ENCODE measurements around the gene RANBP9.

Gene RANBP9

DNA sequence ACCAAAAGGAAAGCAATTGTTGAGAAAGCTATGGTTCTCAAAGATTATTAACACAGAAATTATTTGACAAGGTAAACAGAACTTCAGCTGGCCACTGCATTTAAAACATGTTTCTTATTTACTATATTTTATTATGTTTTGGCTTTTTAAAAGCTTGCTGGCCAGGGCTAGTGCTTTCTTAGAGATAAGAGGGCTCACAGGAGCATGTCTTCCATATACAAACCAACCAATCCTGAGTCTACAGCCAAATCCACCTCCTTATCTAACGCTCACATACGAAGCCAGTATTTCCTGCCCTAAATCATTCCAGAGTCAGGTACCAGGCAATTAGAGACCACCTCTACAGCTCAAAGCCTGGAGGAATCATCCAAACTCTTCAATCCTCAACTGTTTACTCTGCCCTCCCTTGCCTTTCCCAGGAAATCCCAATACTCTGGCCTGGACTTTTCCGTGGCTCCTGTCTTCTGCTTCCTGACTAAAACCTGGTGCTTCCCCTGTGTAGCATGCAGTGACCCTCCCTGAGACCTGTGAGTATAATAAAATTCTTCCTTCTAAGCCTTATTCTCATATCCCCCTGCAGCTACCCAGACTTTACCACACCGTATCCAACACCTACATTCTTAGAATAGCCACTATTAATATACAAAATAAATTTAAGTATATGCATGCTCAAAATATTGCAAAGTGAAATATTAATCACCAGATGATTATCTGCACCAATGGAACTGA lies 33.2 kb downstream of the RANBP9 start:
- H3K27ac ChIP-seq: peak overlapping the region; percentile 62

DNA sequence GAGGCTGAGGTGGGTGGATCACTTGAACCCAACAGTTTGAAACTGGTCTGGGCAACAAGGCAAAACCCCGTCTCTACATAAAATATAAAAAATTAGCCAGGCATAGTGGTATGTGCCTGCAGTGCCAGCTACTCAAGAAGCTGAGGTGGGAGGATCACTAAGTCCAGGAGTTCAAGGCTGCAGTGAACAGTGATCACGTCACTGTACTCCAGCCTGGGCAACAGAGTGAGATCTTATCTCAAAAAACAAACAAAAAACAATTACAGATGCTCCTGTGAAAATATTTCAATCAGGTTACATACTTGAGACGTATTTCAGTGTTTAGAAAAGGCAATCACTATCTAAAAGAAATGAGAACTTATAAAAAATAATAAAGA lies 33.8 kb downstream of the RANBP9 start:
- H3K27ac ChIP-seq: peak overlapping the region; percentile 62
- TF ChIP-seq, protein P1, sequence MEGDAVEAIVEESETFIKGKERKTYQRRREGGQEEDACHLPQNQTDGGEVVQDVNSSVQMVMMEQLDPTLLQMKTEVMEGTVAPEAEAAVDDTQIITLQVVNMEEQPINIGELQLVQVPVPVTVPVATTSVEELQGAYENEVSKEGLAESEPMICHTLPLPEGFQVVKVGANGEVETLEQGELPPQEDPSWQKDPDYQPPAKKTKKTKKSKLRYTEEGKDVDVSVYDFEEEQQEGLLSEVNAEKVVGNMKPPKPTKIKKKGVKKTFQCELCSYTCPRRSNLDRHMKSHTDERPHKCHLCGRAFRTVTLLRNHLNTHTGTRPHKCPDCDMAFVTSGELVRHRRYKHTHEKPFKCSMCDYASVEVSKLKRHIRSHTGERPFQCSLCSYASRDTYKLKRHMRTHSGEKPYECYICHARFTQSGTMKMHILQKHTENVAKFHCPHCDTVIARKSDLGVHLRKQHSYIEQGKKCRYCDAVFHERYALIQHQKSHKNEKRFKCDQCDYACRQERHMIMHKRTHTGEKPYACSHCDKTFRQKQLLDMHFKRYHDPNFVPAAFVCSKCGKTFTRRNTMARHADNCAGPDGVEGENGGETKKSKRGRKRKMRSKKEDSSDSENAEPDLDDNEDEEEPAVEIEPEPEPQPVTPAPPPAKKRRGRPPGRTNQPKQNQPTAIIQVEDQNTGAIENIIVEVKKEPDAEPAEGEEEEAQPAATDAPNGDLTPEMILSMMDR (conservative IDR thresholded peaks at IDR 0.05): no peak

More for the DNA sequence above, 33.2 kb downstream of the RANBP9 start:
- TF ChIP-seq, protein P1 (conservative IDR thresholded peaks at IDR 0.05): no peak

DNA sequence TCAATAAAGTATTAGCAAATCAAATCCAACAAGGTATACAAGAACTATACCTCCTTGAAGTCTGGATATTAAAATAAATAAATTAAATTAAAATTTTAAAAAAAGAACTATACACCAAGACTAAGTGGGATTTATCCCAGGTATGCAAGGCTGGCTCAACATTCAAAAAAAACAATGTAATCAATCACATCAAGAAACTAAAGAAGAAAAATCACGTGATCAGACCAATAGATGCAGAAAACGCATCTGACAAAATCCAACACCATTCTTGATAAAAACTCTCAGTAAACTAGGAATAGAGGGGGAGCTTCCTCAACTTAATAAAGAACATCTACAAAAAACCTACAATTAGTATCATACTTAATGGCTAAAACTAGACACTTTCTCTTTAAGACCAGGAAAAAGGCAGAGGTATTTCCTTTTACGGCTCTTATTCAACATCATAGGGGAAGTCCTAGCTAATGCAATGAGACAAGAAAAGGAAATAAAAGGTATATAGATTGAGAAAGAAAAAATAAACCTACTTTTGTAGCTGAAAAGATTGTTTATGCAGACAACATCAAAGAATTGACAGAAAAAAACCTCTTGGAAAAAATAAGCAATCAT lies 35.0 kb downstream of the RANBP9 start:
- H3K27ac ChIP-seq: no peak overlapping the region
- TF ChIP-seq, protein P1 (conservative IDR thresholded peaks at IDR 0.05): no peak

DNA sequence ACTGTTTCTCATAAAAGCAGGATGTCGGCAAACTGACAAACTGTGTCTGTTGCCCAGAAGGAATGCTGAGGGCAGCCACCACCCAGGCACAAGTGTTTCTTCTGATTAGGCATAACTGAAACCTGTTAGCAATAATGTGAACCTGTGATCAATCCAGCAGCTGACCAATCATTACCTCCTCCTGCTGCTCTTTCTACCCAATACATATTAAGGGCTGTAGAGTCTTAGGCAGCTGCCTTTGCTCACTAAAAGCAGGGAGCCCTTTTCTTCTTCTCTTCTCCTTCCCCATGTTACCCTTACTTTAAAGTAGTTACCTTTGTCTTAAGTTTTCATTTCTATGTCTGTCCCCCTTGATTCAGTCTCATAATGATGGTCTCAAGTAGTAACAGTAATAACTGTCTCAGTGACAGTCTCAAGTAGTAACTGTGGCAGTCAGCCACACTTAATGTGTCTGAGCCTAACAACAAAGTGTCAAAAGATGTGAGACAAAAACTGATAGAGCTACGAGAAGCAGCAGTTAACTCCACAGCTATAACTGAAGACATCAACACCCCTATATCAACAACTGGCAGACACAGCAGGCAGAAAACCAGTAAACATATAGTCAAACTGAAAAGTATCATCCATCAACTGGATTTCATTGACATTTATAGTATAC lies 37.0 kb downstream of the RANBP9 start:
- no peak overlapping the region for H3K27ac ChIP-seq
- TF ChIP-seq, protein P1 (conservative IDR thresholded peaks at IDR 0.05): no peak

DNA sequence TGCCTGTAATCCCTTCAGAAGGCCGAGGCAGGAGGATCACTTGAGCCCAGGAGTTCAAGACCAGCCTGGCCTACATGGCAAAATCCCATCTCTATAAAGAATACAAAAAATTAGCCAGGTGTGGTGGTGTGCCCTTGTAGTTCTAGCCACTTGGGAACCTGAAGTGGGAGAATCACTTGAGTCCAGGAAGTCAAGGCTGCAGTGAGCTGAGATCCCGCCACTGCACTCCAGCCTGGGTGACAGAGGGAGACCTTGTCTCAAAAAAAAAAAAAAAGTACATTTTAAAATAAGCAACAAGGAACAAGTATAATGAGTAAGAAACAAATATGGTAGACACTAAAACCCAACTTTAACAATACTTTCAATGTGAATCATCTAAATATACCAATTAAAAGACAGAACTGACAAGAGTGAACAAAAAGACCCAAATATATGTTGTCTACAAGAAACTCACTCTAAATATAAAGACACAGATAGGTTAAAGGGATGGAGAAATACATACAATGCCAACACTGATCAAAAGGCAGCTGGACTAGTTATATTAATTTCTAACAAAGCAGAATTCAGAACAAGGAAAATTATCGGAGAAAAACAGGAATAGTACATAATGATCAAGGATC lies 37.7 kb downstream of the RANBP9 start:
- H3K27ac ChIP-seq: no peak overlapping the region
- TF ChIP-seq, protein P1 (conservative IDR thresholded peaks at IDR 0.05): no peak

DNA sequence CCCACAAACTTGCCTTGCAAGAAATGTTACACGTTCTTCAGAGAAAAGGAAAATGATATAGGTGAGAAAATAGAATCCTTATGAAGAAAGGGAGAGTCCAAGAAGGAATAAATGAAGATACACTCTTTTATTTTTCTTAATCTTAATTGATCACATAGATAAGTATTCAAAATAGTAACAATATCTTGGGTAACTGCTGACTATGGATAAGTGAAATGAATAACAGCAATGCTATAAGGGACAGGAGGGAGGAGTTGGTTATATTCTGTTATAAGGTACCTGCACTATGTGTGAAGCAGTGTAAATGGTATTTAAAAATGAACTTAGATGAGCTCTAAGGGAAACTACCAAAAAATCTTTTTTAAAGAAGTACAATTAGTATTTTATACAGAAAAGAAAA lies 38.3 kb downstream of the RANBP9 start:
- H3K27ac ChIP-seq: no peak overlapping the region
- TF ChIP-seq, protein P1 (conservative IDR thresholded peaks at IDR 0.05): no peak

DNA sequence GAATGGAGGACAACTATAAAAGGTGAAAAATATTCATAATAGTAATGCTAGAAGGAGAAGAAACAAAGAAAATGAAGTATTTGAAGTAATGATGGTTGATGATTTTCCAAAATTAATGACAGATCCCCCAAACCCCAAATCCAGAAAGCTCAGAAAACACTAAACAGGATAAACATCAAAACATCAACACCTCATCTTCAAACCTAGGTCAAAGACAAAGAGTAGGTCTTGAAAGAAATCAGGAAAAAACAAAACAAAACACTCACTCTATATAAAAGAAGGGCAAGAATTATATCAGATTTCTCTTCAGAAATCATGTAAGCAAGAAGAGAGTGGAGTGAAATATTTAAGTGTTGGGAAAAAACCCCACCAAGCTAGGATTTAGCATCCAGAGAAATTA lies 38.7 kb downstream of the RANBP9 start:
- H3K27ac ChIP-seq: no peak overlapping the region
- TF ChIP-seq, protein P1 (conservative IDR thresholded peaks at IDR 0.05): no peak
